ENCODE data around the gene AOPEP. TPM values are rescaled to one million over a fixed set of nuclear protein-coding genes. Genes with fewer than 3 reads are reported as not detected.

Gene AOPEP
- total and polyA plus RNA-seq, 9 of the 15 experiments (the other 6 are each of a cell fraction or from before 2014, with no cell fraction given), result 4.5 to 19.3 (median 13.5) TPM

GRCh38 chr9:94734054-94734754, 7.7 kb downstream of the AOPEP start:
- Histone ChIP-seq H3K9me1 (ENCODE audit: control insufficient read depth, insufficient read depth, low read length) (no peaks in the 10 kb centered on the region), H3K9me3 (replicated peaks; ENCODE audit: control insufficient read depth, insufficient read depth, low read depth, low read length) (no peaks in the 10 kb centered on the region), H3K4me1 (replicated peaks in 1 of 2; ENCODE audit: control insufficient read depth in 2 of 2, insufficient read depth in 2 of 2, low read length in 2 of 2) (peaks cover 3 to 10% of the 10 kb centered on the region in 2 experiments; a peak in 3 of 5 replicates), H3K27me3 (ENCODE audit: control insufficient read depth in 2 of 2, insufficient read depth in 2 of 2, low read length in 2 of 2) (no peaks in the 10 kb centered on the region), H3K27ac (ENCODE audit: extremely low read depth, low read depth, low read length) (peak overlapping the region; percentile 10; the same call in 2 of the 3 replicates), H3K4me2 (ENCODE audit: insufficient read depth, low read length) (peak overlapping the region; percentile 53), H3K4me3 (no peak overlapping the region), H3K9ac (ENCODE audit: insufficient read depth in 1 of 2, low read depth in 2 of 2, low read length in 2 of 2) (no peak overlapping the region), H3K36me3 (ENCODE audit: control insufficient read depth, insufficient read depth, low read length) (no peaks in the 10 kb centered on the region), H2AFZ (ENCODE audit: low read depth, low read length) (peak overlapping the region; percentile 54), H3K79me2 (ENCODE audit: control insufficient read depth, insufficient read depth, low read length) (no peaks in the 10 kb centered on the region), H4K20me1 (replicated peaks; ENCODE audit: control insufficient read depth, insufficient read depth, low read length) (no peaks in the 10 kb centered on the region)
- intact Hi-C loops (cut with micrococcal nuclease), result no loop called here
- 0 out of 2 replicates have a peak, but pooled peaks have one; percentile 9 for TF ChIP-seq TCF3 (CRISPR knock-in tag; IDR thresholded peaks at IDR 0.05)
- peak in 1 of 2 experiments; percentile 50; a peak in 2 of 4 replicates for TF ChIP-seq RAD21 (CRISPR knock-in tag; conservative IDR thresholded peaks at IDR 0.05 in 1 of 2, IDR thresholded peaks at IDR 0.05 in 1 of 2)
- no peak for TF ChIP-seq ZNF384 (IDR thresholded peaks at IDR 0.05; ENCODE audit: low read depth, low read length)
- TF ChIP-seq HBP1 (CRISPR knock-in tag; IDR thresholded peaks at IDR 0.05), result no peak
- TF ChIP-seq RCOR1 (IDR thresholded peaks at IDR 0.05; ENCODE audit: borderline replicate concordance in 1 of 2, low read depth in 2 of 2, low read length in 2 of 2), result 0 out of 4 replicates have a peak, but pooled peaks of 1 of the 2 experiments have one; percentile 10
- peak; percentile 81 for TF ChIP-seq ZKSCAN8 (CRISPR knock-in tag; IDR thresholded peaks at IDR 0.05)
- TF ChIP-seq NR2C2 (CRISPR knock-in tag; IDR thresholded peaks at IDR 0.05), result no peak
- peak; percentile 34; the same call in 1 of the 2 replicates for TF ChIP-seq NR2C2 (tag; IDR thresholded peaks at IDR 0.05)
- no peak for TF ChIP-seq ARNT (IDR thresholded peaks at IDR 0.05)
- TF ChIP-seq PREB (CRISPR knock-in tag; IDR thresholded peaks at IDR 0.05), result no peak
- TF ChIP-seq CTCF (IDR thresholded peaks at IDR 0.05 in 2 of 3, conservative IDR thresholded peaks at IDR 0.05 in 1 of 3; ENCODE audit: insufficient read depth in 2 of 3, low read depth in 1 of 3, low read length in 3 of 3), result peak in 1 of 3 experiments; percentile 26; a peak in 1 of 6 replicates
- TF ChIP-seq ETV6 (IDR thresholded peaks at IDR 0.05; ENCODE audit: borderline replicate concordance in 1 of 2, low read depth in 2 of 2, low read length in 1 of 2), result peak in 1 of 2 experiments; percentile 83; a peak in 2 of 4 replicates
- no peak for TF ChIP-seq ETV6 (CRISPR knock-in tag; IDR thresholded peaks at IDR 0.05; ENCODE audit: borderline replicate concordance)
- TF ChIP-seq ESRRA (IDR thresholded peaks at IDR 0.05; ENCODE audit: borderline replicate concordance, low read depth), result peak; percentile 70
- peak; percentile 40 for TF ChIP-seq ETV1 (tag; conservative IDR thresholded peaks at IDR 0.05; ENCODE audit: low read depth)
- no peak for TF ChIP-seq SRF (CRISPR knock-in tag; IDR thresholded peaks at IDR 0.05)
- TF ChIP-seq CBFA2T3 (IDR thresholded peaks at IDR 0.05), result peak; percentile 30; the same call in 1 of the 2 replicates
- CTCF ChIA-PET (ENCODE audit: low intra/inter-chr PET ratio), result interaction anchor here (0.6 kb wide), 1 partner anchor 12 kb away, joined by 3 read pairs; no protein-coding TSS in a partner anchor
- POLR2A ChIA-PET, result interaction anchor here (0.5 kb wide), 1 partner anchor 532 kb away, joined by 3 read pairs; no protein-coding TSS in a partner anchor
- in situ Hi-C loops (cut with MboI), result no loop called here
- WGBS (ENCODE audit: insufficient coverage, low coverage, missing lambda C conversion rate), result 5% methylated on average over 4 of the region's 4 CpGs
- ATAC-seq (peak; percentile 83), DNase-seq (ENCODE audit: extremely low read depth in 1 of 4, low spot score in 3 of 4) (peak in 2 of 4 experiments; percentile 43 to 59), FAIRE-seq (peak; percentile 35)
- no TSS peak for BruUV-seq (replicated peaks)

All from K562 (cell line).